ENCODE results near the gene KRT40.
"Not testable (repeated sequence)": the region's sequence is repeated elsewhere in the genome, so short reads cannot be mapped to it uniquely, and the experiment has no call there.

The KRT40 gene

GRCh38 chr17:41008811-41009210, 24.7 kb upstream of the KRT40 start, which contains the start of gene KRTAP3-1:
KRTAP3-1 (minus strand) TSS chr17:41009128; CDS start chr17:41009074, 54 bp downstream.
- Mint-ChIP-seq H3K27ac (no peak within 1 kb of the TSS), H3K4me1 (no peaks in the 10 kb centered on the region), H3K36me3 (no peaks in the 10 kb centered on the region), H3K27me3 (no peaks in the 10 kb centered on the region), H3K4me3 (no peak within 1 kb of the TSS), H3K9me3 (no peaks in the 10 kb centered on the region)
- peak; percentile 6 for ATAC-seq

GRCh38 chr17:41004397-41004796, 20.3 kb upstream of the KRT40 start:
- Mint-ChIP-seq H3K9me3 (no peaks in the 10 kb centered on the region), H3K27me3 (peaks cover 20% of the 10 kb centered on the region), H3K4me3 (no peak overlapping the region), H3K36me3 (no peaks in the 10 kb centered on the region), H3K27ac (no peak overlapping the region), H3K4me1 (no peaks in the 10 kb centered on the region)
- no peak for ATAC-seq

GRCh38 chr17:41003926-41004325, 19.8 kb upstream of the KRT40 start:
- H3K27ac Mint-ChIP-seq: no peak overlapping the region
- H3K4me1 Mint-ChIP-seq: no peaks in the 10 kb centered on the region
- peaks cover 25% of the 10 kb centered on the region for H3K27me3 Mint-ChIP-seq
- no peak overlapping the region for H3K4me3 Mint-ChIP-seq
- no peaks in the 10 kb centered on the region for H3K9me3 Mint-ChIP-seq
- H3K36me3 Mint-ChIP-seq: no peaks in the 10 kb centered on the region
- ATAC-seq: no peak

- Mint-ChIP-seq H3K9me3 (no peaks in the 10 kb centered on the region), H3K27me3 (peaks cover 31% of the 10 kb centered on the region)
- ATAC-seq: no peak
These were observed 18.7 kb upstream of the KRT40 start for GRCh38 chr17:41002814-41003213.

GRCh38 chr17:41001795-41002194, 17.7 kb upstream of the KRT40 start:
- no peak for ATAC-seq
- H3K4me3 Mint-ChIP-seq: no peak overlapping the region
- no peak overlapping the region for H3K27ac Mint-ChIP-seq
- no peaks in the 10 kb centered on the region for H3K9me3 Mint-ChIP-seq
- no peaks in the 10 kb centered on the region for H3K4me1 Mint-ChIP-seq
- H3K36me3 Mint-ChIP-seq: no peaks in the 10 kb centered on the region
- peaks cover 35% of the 10 kb centered on the region for H3K27me3 Mint-ChIP-seq

More at GRCh38 chr17:41002814-41003213, 18.7 kb upstream of the KRT40 start:
- Mint-ChIP-seq H3K27ac (no peak overlapping the region), H3K4me1 (no peaks in the 10 kb centered on the region), H3K36me3 (no peaks in the 10 kb centered on the region), H3K4me3 (no peak overlapping the region)

GRCh38 chr17:40999563-40999962, 15.4 kb upstream of the KRT40 start, which contains the start of gene KRTAP3-2:
KRTAP3-2 (minus strand) TSS chr17:40999906; CDS start chr17:40999853, 53 bp downstream.
- not testable (repeated sequence) for H3K4me1 Mint-ChIP-seq, H3K36me3 Mint-ChIP-seq, H3K9me3 Mint-ChIP-seq, ATAC-seq, H3K27ac Mint-ChIP-seq, H3K4me3 Mint-ChIP-seq
- peaks cover 51% of the 10 kb centered on the region for H3K27me3 Mint-ChIP-seq

- Mint-ChIP-seq H3K4me3 (no peak overlapping the region), H3K4me1 (no peaks in the 10 kb centered on the region), H3K36me3 (no peaks in the 10 kb centered on the region), H3K27me3 (peaks cover 67% of the 10 kb centered on the region), H3K9me3 (no peaks in the 10 kb centered on the region), H3K27ac (no peak overlapping the region)
- no peak for ATAC-seq
These were observed 13.2 kb upstream of the KRT40 start for GRCh38 chr17:40997361-40997760.

- no peak overlapping the region for H3K27ac Mint-ChIP-seq
- H3K4me1 Mint-ChIP-seq: no peaks in the 10 kb centered on the region
- no peak overlapping the region for H3K4me3 Mint-ChIP-seq
- no peaks in the 10 kb centered on the region for H3K36me3 Mint-ChIP-seq
- H3K9me3 Mint-ChIP-seq: no peaks in the 10 kb centered on the region
- ATAC-seq: no peak
- peaks cover 67% of the 10 kb centered on the region for H3K27me3 Mint-ChIP-seq
These were observed 12.7 kb upstream of the KRT40 start for GRCh38 chr17:40996829-40997228.

GRCh38 chr17:40995116-40995515, 11.0 kb upstream of the KRT40 start:
- Mint-ChIP-seq H3K27ac (no peak overlapping the region), H3K27me3 (peaks cover 62% of the 10 kb centered on the region), H3K4me1 (no peaks in the 10 kb centered on the region), H3K4me3 (no peak overlapping the region), H3K9me3 (no peaks in the 10 kb centered on the region), H3K36me3 (no peaks in the 10 kb centered on the region)
- ATAC-seq: no peak

- no peak within 1 kb of the TSS for H3K27ac Mint-ChIP-seq
- peaks cover 52% of the 10 kb centered on the region for H3K27me3 Mint-ChIP-seq
- no peaks in the 10 kb centered on the region for H3K4me1 Mint-ChIP-seq
- no peak within 1 kb of the TSS for H3K4me3 Mint-ChIP-seq
- H3K36me3 Mint-ChIP-seq: no peaks in the 10 kb centered on the region
- H3K9me3 Mint-ChIP-seq: no peaks in the 10 kb centered on the region
- no peak for ATAC-seq
These were observed 9.7 kb upstream of the KRT40 start, which contains the start of gene KRTAP3-3 for GRCh38 chr17:40993839-40994238. KRTAP3-3 (minus strand) TSS chr17:40994164; CDS start chr17:40994097, 67 bp downstream.

- Mint-ChIP-seq H3K9me3 (no peaks in the 10 kb centered on the region), H3K4me1 (no peaks in the 10 kb centered on the region), H3K27ac (no peak overlapping the region), H3K36me3 (no peaks in the 10 kb centered on the region), H3K4me3 (no peak overlapping the region), H3K27me3 (peaks cover 47% of the 10 kb centered on the region)
- ATAC-seq: no peak
These were observed 9.0 kb upstream of the KRT40 start for GRCh38 chr17:40993084-40993483.

- Mint-ChIP-seq H3K36me3 (no peaks in the 10 kb centered on the region), H3K27ac (no peak overlapping the region), H3K4me1 (peaks cover 3% of the 10 kb centered on the region), H3K9me3 (no peaks in the 10 kb centered on the region), H3K4me3 (no peak overlapping the region), H3K27me3 (peaks cover 52% of the 10 kb centered on the region)
- ATAC-seq: no peak
These were observed 8.5 kb upstream of the KRT40 start for GRCh38 chr17:40992666-40993065.

- peaks cover 11% of the 10 kb centered on the region for H3K4me1 Mint-ChIP-seq
- H3K4me3 Mint-ChIP-seq: no peak overlapping the region
- H3K36me3 Mint-ChIP-seq: no peaks in the 10 kb centered on the region
- ATAC-seq: no peak
- H3K27ac Mint-ChIP-seq: no peak overlapping the region
- no peaks in the 10 kb centered on the region for H3K9me3 Mint-ChIP-seq
- H3K27me3 Mint-ChIP-seq: peaks cover 31% of the 10 kb centered on the region
These were observed 2.8 kb upstream of the KRT40 start for GRCh38 chr17:40986920-40987319.

- H3K27ac Mint-ChIP-seq: no peak overlapping the region
- no peaks in the 10 kb centered on the region for H3K36me3 Mint-ChIP-seq
- no peak for ATAC-seq
- no peaks in the 10 kb centered on the region for H3K9me3 Mint-ChIP-seq
- peaks cover 29% of the 10 kb centered on the region for H3K27me3 Mint-ChIP-seq
- no peak overlapping the region for H3K4me3 Mint-ChIP-seq
- H3K4me1 Mint-ChIP-seq: no peaks in the 10 kb centered on the region
These were observed 3.0 kb downstream of the KRT40 start for GRCh38 chr17:40981115-40981514.

GRCh38 chr17:40980596-40980995, 3.5 kb downstream of the KRT40 start:
- peaks cover 33% of the 10 kb centered on the region for H3K27me3 Mint-ChIP-seq
- no peak overlapping the region for H3K27ac Mint-ChIP-seq
- no peaks in the 10 kb centered on the region for H3K9me3 Mint-ChIP-seq
- ATAC-seq: no peak
- H3K4me1 Mint-ChIP-seq: no peaks in the 10 kb centered on the region
- H3K36me3 Mint-ChIP-seq: no peaks in the 10 kb centered on the region
- no peak overlapping the region for H3K4me3 Mint-ChIP-seq

- H3K36me3 Mint-ChIP-seq: no peaks in the 10 kb centered on the region
- no peak overlapping the region for H3K4me3 Mint-ChIP-seq
- H3K9me3 Mint-ChIP-seq: no peaks in the 10 kb centered on the region
- no peak for ATAC-seq
- H3K27ac Mint-ChIP-seq: no peak overlapping the region
- peaks cover 38% of the 10 kb centered on the region for H3K27me3 Mint-ChIP-seq
- no peaks in the 10 kb centered on the region for H3K4me1 Mint-ChIP-seq
These were observed 4.0 kb downstream of the KRT40 start for GRCh38 chr17:40980117-40980516.

Data from stimulated activated memory B cell treated with anti-CD40 and anti-IgM and Interleukin-4, amounts not matched to agents 10 μg/mL and 1 μg/mL and 100 μg/mL, for 72 hours (primary cell).